NCI-H748 (cell line): Measurements from ENCODE around the gene ZG16B.

Source experiments
- DNase-seq: peaks from one replicate; lab custom pipeline; 2025; ENCODE audit not compliant: unreplicated experiment; lab: John Stamatoyannopoulos, UW

ZG16B gene

GRCh38 chr16:2829501-2830354 is at the start of gene ZG16B:
ZG16B (plus strand) TSS chr16:2830303; CDS start chr16:2830442, 139 bp downstream.
- no peak for DNase-seq

- no peak for DNase-seq
Measured at GRCh38 chr16:2782583-2783351, 47.3 kb upstream of the ZG16B start.

GRCh38 chr16:2783581-2784357 is 46.3 kb upstream of the ZG16B start:
- DNase-seq, result no peak

- no peak for DNase-seq
Measured at GRCh38 chr16:2784358-2785100, 45.6 kb upstream of the ZG16B start.

- DNase-seq, result peak; percentile 39
Measured at GRCh38 chr16:2785101-2785991, 44.8 kb upstream of the ZG16B start.

- DNase-seq, result no peak
Measured at GRCh38 chr16:2786061-2786825, 43.9 kb upstream of the ZG16B start.

- no peak for DNase-seq
Measured at GRCh38 chr16:2786826-2787151, 43.3 kb upstream of the ZG16B start.

GRCh38 chr16:2787406-2787805 is 42.7 kb upstream of the ZG16B start, which contains the start of gene PRSS33:
PRSS33 (minus strand) TSS chr16:2787560; CDS start chr16:2786547, 1,013 bp downstream.
- no peak for DNase-seq

- DNase-seq, result no peak
Measured at GRCh38 chr16:2787961-2788360, 42.1 kb upstream of the ZG16B start.

GRCh38 chr16:2790631-2791030 is 39.5 kb upstream of the ZG16B start:
- DNase-seq, result no peak

GRCh38 chr16:2791174-2791573 is 38.9 kb upstream of the ZG16B start:
- DNase-seq, result no peak

GRCh38 chr16:2792940-2793339 is 37.2 kb upstream of the ZG16B start:
- no peak for DNase-seq

- DNase-seq, result no peak
Measured at GRCh38 chr16:2795395-2796143, 34.5 kb upstream of the ZG16B start.

- no peak for DNase-seq
Measured at GRCh38 chr16:2798723-2799204, 31.3 kb upstream of the ZG16B start.

- no peak for DNase-seq
Measured at GRCh38 chr16:2799205-2799858, 30.8 kb upstream of the ZG16B start.

- no peak for DNase-seq
Measured at GRCh38 chr16:2799859-2800226, 30.3 kb upstream of the ZG16B start.

- no peak for DNase-seq
Measured at GRCh38 chr16:2803545-2804195, 26.4 kb upstream of the ZG16B start.
